Measurements from ENCODE around the gene LRP1B. TPM values are rescaled to one million over a fixed set of nuclear protein-coding genes. Genes with fewer than 3 reads are reported as not detected.

The LRP1B gene
- total RNA-seq, 4 donors from 2014 or later = 37.1 to 82.7 (median 50.9) TPM

GRCh38 chr2:142144547-142144946 is 13.7 kb upstream of the LRP1B start:
- H3K9me3 ChIP-seq = no peaks in the 10 kb centered on the region
- H3K4me1 ChIP-seq = peaks cover 0 to 3% of the 10 kb centered on the region in 2 donors
- H3K36me3 ChIP-seq = no peaks in the 10 kb centered on the region
- TF ChIP-seq CTCF (IDR thresholded peaks at IDR 0.05) = no peak
- no peak for TF ChIP-seq POLR2A (IDR thresholded peaks at IDR 0.05)
- DNase-seq = no peak
- no peaks in the 10 kb centered on the region for H3K27me3 ChIP-seq
- no peak overlapping the region for H3K27ac ChIP-seq
- 70 to 75% methylated on average over 2 of the region's 2 CpGs for WGBS, 2 donors
- intact Hi-C loops (cut with DNase I) = no loop called here
- no peak overlapping the region for H3K4me3 ChIP-seq (replicated peaks in 1 of 3)

GRCh38 chr2:142142595-142142994 is 11.8 kb upstream of the LRP1B start:
- no peaks in the 10 kb centered on the region for H3K9me3 ChIP-seq
- no peak overlapping the region for H3K27ac ChIP-seq
- TF ChIP-seq CTCF (IDR thresholded peaks at IDR 0.05) (no peak), POLR2A (IDR thresholded peaks at IDR 0.05) (no peak)
- no peak overlapping the region for H3K4me3 ChIP-seq (replicated peaks in 1 of 3)
- no peak for DNase-seq
- H3K27me3 ChIP-seq = no peaks in the 10 kb centered on the region
- 92 to 94% methylated on average over 3 of the region's 3 CpGs for WGBS, 2 donors
- intact Hi-C loops (cut with DNase I) = no loop called here
- H3K4me1 ChIP-seq = peaks cover 0 to 7% of the 10 kb centered on the region in 2 donors
- H3K36me3 ChIP-seq = no peaks in the 10 kb centered on the region

GRCh38 chr2:142140434-142140845 is 9.6 kb upstream of the LRP1B start:
- H3K36me3 ChIP-seq = no peaks in the 10 kb centered on the region

GRCh38 chr2:142139384-142139783 is 8.6 kb upstream of the LRP1B start:
- no peak for TF ChIP-seq CTCF (IDR thresholded peaks at IDR 0.05)
- no peak for TF ChIP-seq POLR2A (IDR thresholded peaks at IDR 0.05)
- 71 to 72% methylated on average over 4 of the region's 4 CpGs for WGBS, 2 donors
- DNase-seq = no peak
- no peak overlapping the region for H3K4me3 ChIP-seq (replicated peaks in 1 of 3)
- H3K27me3 ChIP-seq = no peaks in the 10 kb centered on the region
- H3K9me3 ChIP-seq = no peaks in the 10 kb centered on the region
- H3K36me3 ChIP-seq = no peaks in the 10 kb centered on the region
- intact Hi-C loops (cut with DNase I) = no loop called here
- H3K4me1 ChIP-seq = peaks cover 0 to 7% of the 10 kb centered on the region in 2 donors
- H3K27ac ChIP-seq = no peak overlapping the region

More at GRCh38 chr2:142140434-142140845, 9.6 kb upstream of the LRP1B start:
- H3K9me3 ChIP-seq = no peaks in the 10 kb centered on the region
- H3K4me3 ChIP-seq (replicated peaks in 1 of 3) = no peak overlapping the region
- DNase-seq = no peak
- 4 to 7% methylated on average over 2 of the region's 2 CpGs for WGBS, 2 donors
- H3K4me1 ChIP-seq = peaks cover 0 to 7% of the 10 kb centered on the region in 2 donors
- TF ChIP-seq POLR2A (IDR thresholded peaks at IDR 0.05) (no peak), CTCF (IDR thresholded peaks at IDR 0.05) (peak; percentile 35 to 72 (median 60))
- intact Hi-C loops (cut with DNase I) = no loop called here
- H3K27ac ChIP-seq = no peak overlapping the region
- no peaks in the 10 kb centered on the region for H3K27me3 ChIP-seq

- H3K27me3 ChIP-seq = no peaks in the 10 kb centered on the region
- TF ChIP-seq CTCF (IDR thresholded peaks at IDR 0.05) (no peak), POLR2A (IDR thresholded peaks at IDR 0.05) (no peak)
- H3K4me3 ChIP-seq (replicated peaks in 1 of 3) = no peak overlapping the region
- intact Hi-C loops (cut with DNase I) = no loop called here
- H3K36me3 ChIP-seq = no peaks in the 10 kb centered on the region
- H3K27ac ChIP-seq = no peak overlapping the region
- H3K9me3 ChIP-seq = no peaks in the 10 kb centered on the region
- H3K4me1 ChIP-seq = peaks cover 0 to 7% of the 10 kb centered on the region in 2 donors
- no peak for DNase-seq
Observed at GRCh38 chr2:142136571-142136970, 5.8 kb upstream of the LRP1B start.

Data from thyroid gland (tissue), 4 donors.